Endothelial cell of umbilical vein (primary cell): ENCODE results near the gene KLHL11. TPM values are rescaled to one million over a fixed set of nuclear protein-coding genes. Genes with fewer than 3 reads are reported as not detected.

ENCODE experiments used
- BruUV-seq: library from RNA; stranded (reverse); fragments of 400-500 nt; replicated peaks from 2 replicates; lab custom pipeline; 2021; lab: Mats Ljungman, UMichigan
- CTCF ChIA-PET: fragments of 300-600, 350-600 bp; sonication (Branson Sonifier 250); formaldehyde crosslinking; loops from one replicate; lab custom pipeline; 2021; ENCODE audit warnings: antibody characterized with exemption, inconsistent platforms; lab: Charles Lee
- POLR2A ChIA-PET: fragments of 300-600, 350-600 bp; sonication (Branson Sonifier 250); formaldehyde crosslinking; loops from one replicate; lab custom pipeline; 2021; ENCODE audit warnings: antibody characterized with exemption, inconsistent platforms; lab: Charles Lee
- DNase-seq: peaks from one replicate; pipeline ENCODE4 v3.0.0-alpha.2; 2011; ENCODE audit warnings: low read depth, low spot score
- FAIRE-seq: peaks from 2 replicates; lab custom pipeline; 2011; peaks lifted over from hg19 to GRCh38; lab: Jason Lieb, UNC
- H2AFZ ChIP-seq: 2 replicates; pipeline ENCODE4 v1.6.0; 2012; ENCODE audit warnings: low read depth, low read length, control low read depth, inconsistent platforms
- H3K27ac ChIP-seq: 2 replicates; pipeline ENCODE4 v1.5.1; 2011; ENCODE audit warnings: low read depth, mild to moderate bottlenecking, control low read depth, low read length, moderate library complexity; ENCODE audit not compliant: insufficient read depth
- H3K27me3 ChIP-seq, 2 experiments: 2 replicates each; pipeline versions ENCODE4 v1.6.0 to v1.6.1; 2011; ENCODE audit warnings: low read length in 2 of 2, mixed read lengths in 1 of 2; ENCODE audit not compliant: control insufficient read depth in 2 of 2, insufficient read depth in 2 of 2
- H3K36me3 ChIP-seq, 2 experiments: 2 replicates in 1 of 2; 3 replicates in 1 of 2; pipeline ENCODE4 v1.5.1; 2011; ENCODE audit warnings: low read length in 2 of 2, mild to moderate bottlenecking in 1 of 2, moderate library complexity in 1 of 2; ENCODE audit not compliant: control insufficient read depth in 2 of 2, insufficient read depth in 2 of 2; ENCODE audit errors: extremely low read depth in 1 of 2
- H3K4me1 ChIP-seq: 3 replicates; pipeline ENCODE4 v1.5.1; 2011; ENCODE audit warnings: mild to moderate bottlenecking, low read length; ENCODE audit not compliant: control insufficient read depth, insufficient read depth; ENCODE audit errors: extremely low read depth
- H3K4me2 ChIP-seq: 2 replicates; pipeline ENCODE4 v1.6.1; 2011; ENCODE audit warnings: low read length, control low read depth, mixed read lengths; ENCODE audit not compliant: insufficient read depth
- H3K4me3 ChIP-seq, 3 experiments: fragments of 200-600 bp in 1 of 3; sonication (generic), shearing (Covaris generic) in 1 of 3; replicated peaks in 1 of 3; 2 replicates each; pipeline ENCODE4 v1.5.1; 2011 to 2016; ENCODE audit warnings: control low read depth in 3 of 3, low read length in 3 of 3, mild to moderate bottlenecking in 2 of 3, inconsistent platforms in 1 of 3, low read depth in 1 of 3, moderate library complexity in 1 of 3; ENCODE audit not compliant: insufficient read depth in 1 of 3
- H3K79me2 ChIP-seq: 2 replicates; pipeline ENCODE4 v1.6.0; 2012; ENCODE audit warnings: low read length, inconsistent platforms; ENCODE audit not compliant: control insufficient read depth, insufficient read depth
- H3K9ac ChIP-seq: replicated peaks from 2 replicates; pipeline ENCODE3; 2011; ENCODE audit warnings: low read length, control low read depth; ENCODE audit not compliant: insufficient read depth; ENCODE audit errors: extremely low read depth
- H3K9me1 ChIP-seq: replicated peaks from 3 replicates; pipeline ENCODE4 v1.6.0; 2011; ENCODE audit warnings: mild to moderate bottlenecking, low read length; ENCODE audit not compliant: control insufficient read depth, insufficient read depth; ENCODE audit errors: extremely low read depth
- H3K9me3 ChIP-seq: replicated peaks from 2 replicates; pipeline ENCODE4 v1.5.1; 2012; ENCODE audit warnings: low read length, inconsistent platforms; ENCODE audit not compliant: control insufficient read depth, insufficient read depth
- H4K20me1 ChIP-seq: replicated peaks from 2 replicates; pipeline ENCODE3; 2011; ENCODE audit warnings: mild to moderate bottlenecking, low read length; ENCODE audit not compliant: control insufficient read depth, insufficient read depth; ENCODE audit errors: extremely low read depth
- EZH2 ChIP-seq: IDR thresholded peaks from 2 replicates; pipeline ENCODE4 v1.6.1; 2012; ENCODE audit warnings: borderline replicate concordance, low read depth, mild to moderate bottlenecking, moderate library complexity, low read length, inconsistent platforms; ENCODE audit not compliant: severe bottlenecking
- FOS ChIP-seq: IDR thresholded peaks from 2 replicates; pipeline ENCODE4 v1.6.1; 2011; ENCODE audit warnings: mild to moderate bottlenecking, low read length, moderate library complexity, borderline replicate concordance; ENCODE audit not compliant: insufficient read depth
- GATA2 ChIP-seq: IDR thresholded peaks from 2 replicates; pipeline ENCODE4 v1.7.0; 2011; ENCODE audit warnings: low read depth, mild to moderate bottlenecking, moderate library complexity, mixed read lengths, low read length; ENCODE audit not compliant: insufficient read length, insufficient read depth
- JUN ChIP-seq: IDR thresholded peaks from 2 replicates; pipeline ENCODE4 v1.6.1; 2011; ENCODE audit warnings: borderline replicate concordance, low read depth; ENCODE audit not compliant: insufficient read length, insufficient read depth
- MAX ChIP-seq: IDR thresholded peaks from 2 replicates; pipeline ENCODE4 v1.6.1; 2011; ENCODE audit not compliant: insufficient read depth, insufficient read length
- MYC ChIP-seq: IDR thresholded peaks from one replicate; pipeline ENCODE4 v1.6.1; 2011; ENCODE audit warnings: mild to moderate bottlenecking, low read depth, low read length
- POLR2A ChIP-seq: IDR thresholded peaks from 2 replicates; pipeline ENCODE4 v1.6.1; 2012; ENCODE audit warnings: low read depth, mild to moderate bottlenecking, control low read depth, low read length
- POLR2AphosphoS5 ChIP-seq: IDR thresholded peaks from 2 replicates; pipeline ENCODE4 v1.6.1; 2012; ENCODE audit warnings: low read depth, mild to moderate bottlenecking, control low read depth, low read length, moderate library complexity; ENCODE audit not compliant: insufficient read depth
- dilution Hi-C: fragments of 300-500 bp; cut with MboI; formaldehyde crosslinking; loops from one replicate; pipeline ENCODE4 v1.15.0; 2019; ENCODE audit warnings: low sequenced_read_pairs; ENCODE audit not compliant: extremely low pct_ligation_motif_present
- intact Hi-C: fragments of 100-400 bp; cut with micrococcal nuclease; formaldehyde crosslinking; loops from one replicate; pipeline ENCODE4 v1.10.0; 2022
- polyA plus RNA-seq, 4 experiments: library from polyadenylated mRNA; depleted of rRNA in 3 of 4; stranded (reverse) in 3 of 4; unstranded in 1 of 4; fragments of >200 nt; gene quantifications; 2 replicates each; pipeline versions ENCODE4 v1.2.1 to v1.2.3, GENCODE V29; 2011 to 2012; ENCODE audit warnings: missing spikeins in 1 of 4
- total RNA-seq: library from RNA; stranded (reverse); gene quantifications from 2 replicates; pipeline ENCODE4 v1.2.3, GENCODE V29; 2021
- TF ChIP-seq, protein P1 (sequence below), 2 donors: IDR thresholded peaks; 1 replicate in 1 of 2; 2 replicates in 1 of 2; pipeline ENCODE4 v1.5.1; 2011; ENCODE audit warnings: low read length in 2 of 2, mild to moderate bottlenecking in 2 of 2, moderate library complexity in 2 of 2, control low read depth in 1 of 2, inconsistent platforms in 1 of 2, low read depth in 1 of 2; ENCODE audit not compliant: insufficient read depth in 1 of 2; ENCODE audit errors: extremely low read depth in 1 of 2

Gene KLHL11
- total and polyA plus RNA-seq, 2 donors (not counting 3 experiments of a cell fraction or from before 2014, with no cell fraction given), result 3.1 to 11.0 TPM

DNA sequence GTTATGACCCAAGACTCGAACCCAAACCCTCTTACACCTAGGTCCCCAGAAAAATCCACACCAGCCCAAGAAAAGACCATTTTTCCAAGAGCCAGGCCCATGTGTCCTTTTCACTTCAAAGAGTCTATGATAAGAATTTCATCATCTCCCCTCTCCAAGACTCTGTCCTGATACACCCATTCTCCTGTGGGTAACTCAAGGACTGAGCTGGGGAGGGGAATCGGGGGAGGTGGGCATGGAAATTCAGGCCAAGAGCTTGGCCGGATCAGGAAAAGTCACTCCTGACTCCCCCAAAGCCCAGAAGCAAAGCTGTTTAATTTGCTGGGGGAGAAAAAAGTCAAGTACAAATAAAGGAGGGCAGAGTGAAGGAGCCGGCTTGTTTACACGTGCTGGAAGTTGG lies 49.8 kb upstream of the KLHL11 start:
- H3K9me3 ChIP-seq, result no peaks in the 10 kb centered on the region
- ChIA-PET CTCF (interaction anchor here (1.3 kb wide), 1 partner anchor 44 kb away, joined by 3 read pairs; no protein-coding TSS in a partner anchor), POLR2A (no interaction called here)
- H3K27ac ChIP-seq, result no peak overlapping the region
- peaks cover 25 to 28% of the 10 kb centered on the region in 2 experiments for H3K36me3 ChIP-seq
- no peak overlapping the region for H3K4me2 ChIP-seq
- FAIRE-seq, result no peak
- H3K9me1 ChIP-seq, result no peaks in the 10 kb centered on the region
- intact Hi-C loops (no loop called here), dilution Hi-C loops (no loop called here)
- no peaks in the 10 kb centered on the region for H4K20me1 ChIP-seq
- H3K4me3 ChIP-seq, result no peak overlapping the region
- H3K9ac ChIP-seq, result no peak overlapping the region
- TF ChIP-seq POLR2A (no peak), JUN (no peak), EZH2 (no peak)
- BruUV-seq, result no TSS peak
- H2AFZ ChIP-seq, result no peak overlapping the region
- H3K27me3 ChIP-seq, result no peaks in the 10 kb centered on the region
- H3K79me2 ChIP-seq, result peaks cover 80% of the 10 kb centered on the region
- H3K4me1 ChIP-seq, result peaks cover 20% of the 10 kb centered on the region
- DNase-seq, result no peak

GRCh38 chr17:41914358-41914766 lies 49.1 kb upstream of the KLHL11 start:
- Histone ChIP-seq H4K20me1 (no peaks in the 10 kb centered on the region), H3K27ac (no peak overlapping the region), H3K9ac (no peak overlapping the region), H3K9me3 (no peaks in the 10 kb centered on the region), H3K36me3 (peaks cover 29 to 35% of the 10 kb centered on the region in 2 experiments), H2AFZ (no peak overlapping the region), H3K9me1 (no peaks in the 10 kb centered on the region), H3K79me2 (peaks cover 80% of the 10 kb centered on the region), H3K27me3 (no peaks in the 10 kb centered on the region), H3K4me3 (no peak overlapping the region), H3K4me2 (no peak overlapping the region), H3K4me1 (peaks cover 15% of the 10 kb centered on the region)
- BruUV-seq, result no TSS peak
- dilution Hi-C loops, result no loop called here
- DNase-seq, result no peak
- POLR2A ChIA-PET, result no interaction called here
- TF ChIP-seq POLR2A (no peak), MYC (no peak), GATA2 (no peak), MAX (no peak), EZH2 (no peak), POLR2AphosphoS5 (no peak), JUN (no peak), FOS (no peak)
- TF ChIP-seq, protein P1, sequence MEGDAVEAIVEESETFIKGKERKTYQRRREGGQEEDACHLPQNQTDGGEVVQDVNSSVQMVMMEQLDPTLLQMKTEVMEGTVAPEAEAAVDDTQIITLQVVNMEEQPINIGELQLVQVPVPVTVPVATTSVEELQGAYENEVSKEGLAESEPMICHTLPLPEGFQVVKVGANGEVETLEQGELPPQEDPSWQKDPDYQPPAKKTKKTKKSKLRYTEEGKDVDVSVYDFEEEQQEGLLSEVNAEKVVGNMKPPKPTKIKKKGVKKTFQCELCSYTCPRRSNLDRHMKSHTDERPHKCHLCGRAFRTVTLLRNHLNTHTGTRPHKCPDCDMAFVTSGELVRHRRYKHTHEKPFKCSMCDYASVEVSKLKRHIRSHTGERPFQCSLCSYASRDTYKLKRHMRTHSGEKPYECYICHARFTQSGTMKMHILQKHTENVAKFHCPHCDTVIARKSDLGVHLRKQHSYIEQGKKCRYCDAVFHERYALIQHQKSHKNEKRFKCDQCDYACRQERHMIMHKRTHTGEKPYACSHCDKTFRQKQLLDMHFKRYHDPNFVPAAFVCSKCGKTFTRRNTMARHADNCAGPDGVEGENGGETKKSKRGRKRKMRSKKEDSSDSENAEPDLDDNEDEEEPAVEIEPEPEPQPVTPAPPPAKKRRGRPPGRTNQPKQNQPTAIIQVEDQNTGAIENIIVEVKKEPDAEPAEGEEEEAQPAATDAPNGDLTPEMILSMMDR (IDR thresholded peaks at IDR 0.05; ENCODE audit: extremely low read depth in 1 of 2, insufficient read depth in 1 of 2, low read depth in 1 of 2, low read length in 2 of 2), result no peak
- intact Hi-C loops, result no loop called here
- CTCF ChIA-PET, result no interaction called here
- no peak for FAIRE-seq
